Urinary bladder (tissue), 4 donors: Measurements from ENCODE around the gene ZNF608. TPM values are rescaled to one million over a fixed set of nuclear protein-coding genes. Genes with fewer than 3 reads are reported as not detected.

Experiments
- DNase-seq: peaks from one replicate; pipeline ENCODE4 v3.0.0-alpha.2; 2015; ENCODE audit errors: extremely low spot score
- H3K27ac ChIP-seq: one replicate; pipeline ENCODE4 v1.5.1; 2013; ENCODE audit warnings: low read depth, mild to moderate bottlenecking, moderate library complexity
- H3K36me3 ChIP-seq: one replicate; pipeline ENCODE4 v1.6.1; 2013; ENCODE audit warnings: mild to moderate bottlenecking, moderate library complexity; ENCODE audit not compliant: insufficient read depth
- H3K4me1 ChIP-seq: one replicate; pipeline ENCODE4 v1.6.1; 2013; ENCODE audit warnings: mild to moderate bottlenecking, moderate library complexity; ENCODE audit not compliant: insufficient read depth
- H3K4me3 ChIP-seq: one replicate; pipeline ENCODE4 v1.5.1; 2013; ENCODE audit warnings: low read depth, low read length
- WGBS: extraction: QIAGEN DNeasy Blood & Tissue Kit; methylation state at CpG from one replicate; pipeline ENCODE4 v1.1.7; 2013; 5-methylcytosine and 5-hydroxymethylcytosine counted together
- polyA plus RNA-seq: library from polyadenylated mRNA; stranded (reverse); fragments of 200-250 nt; gene quantifications from one replicate; pipeline ENCODE4 v1.2.3, GENCODE V29; 2013
- total RNA-seq: library from RNA; depleted of rRNA; stranded (reverse); fragments of >200 nt; gene quantifications from one replicate; pipeline ENCODE4 v1.2.3, GENCODE V29; 2014
- donor health status: healthy with polysubstance abuse.
- donor health status: healthy.

Gene ZNF608
- total and polyA plus RNA-seq, 2 donors, result 5.1 to 23.7 TPM

GRCh38 chr5:124747791-124748686 lies 1.6 kb upstream of the ZNF608 start:
- DNase-seq, result no peak

GRCh38 chr5:124746916-124747790 lies 714 bp upstream of the ZNF608 start:
- 1% methylated on average over 32 of the region's 32 CpGs for WGBS
- H3K4me1 ChIP-seq, result no peaks in the 10 kb centered on the region
- H3K36me3 ChIP-seq, result no peaks in the 10 kb centered on the region
- peak overlapping the region; percentile 69 for H3K27ac ChIP-seq
- peak; percentile 94 for DNase-seq
- H3K4me3 ChIP-seq, result peak overlapping the region; percentile 46

More at GRCh38 chr5:124747791-124748686, 1.6 kb upstream of the ZNF608 start:
- Histone ChIP-seq H3K27ac (peak overlapping the region; percentile 78), H3K36me3 (no peaks in the 10 kb centered on the region), H3K4me3 (peak overlapping the region; percentile 46), H3K4me1 (no peaks in the 10 kb centered on the region)
- 1% methylated on average over 17 of the region's 17 CpGs for WGBS

GRCh38 chr5:124745007-124745927 lies 1.2 kb downstream of the ZNF608 start:
- no peak for DNase-seq
- no peaks in the 10 kb centered on the region for H3K36me3 ChIP-seq
- 62% methylated on average over 8 of the region's 8 CpGs for whole genome bisulfite sequencing
- H3K4me3 ChIP-seq, result peak overlapping the region; percentile 46
- no peak overlapping the region for H3K27ac ChIP-seq
- H3K4me1 ChIP-seq, result no peaks in the 10 kb centered on the region

- H3K36me3 ChIP-seq, result no peaks in the 10 kb centered on the region
- WGBS, result 35% methylated on average over 27 of the region's 27 CpGs
- H3K4me3 ChIP-seq, result peak overlapping the region; percentile 35
- no peak for DNase-seq
- H3K4me1 ChIP-seq, result no peaks in the 10 kb centered on the region
- H3K27ac ChIP-seq, result peak overlapping the region; percentile 28
Measured at GRCh38 chr5:124744170-124744971, 2.1 kb downstream of the ZNF608 start.

- 49% methylated on average over 5 of the region's 5 CpGs for WGBS
- DNase-seq, result no peak
- Histone ChIP-seq H3K27ac (peak overlapping the region; percentile 28), H3K4me1 (no peaks in the 10 kb centered on the region), H3K4me3 (peak overlapping the region; percentile 35), H3K36me3 (no peaks in the 10 kb centered on the region)
Measured at GRCh38 chr5:124743602-124744169, 2.8 kb downstream of the ZNF608 start.

GRCh38 chr5:124742983-124743601 lies 3.3 kb downstream of the ZNF608 start:
- WGBS, result 40% methylated on average over 8 of the region's 8 CpGs
- no peak overlapping the region for H3K27ac ChIP-seq
- no peak for DNase-seq
- no peaks in the 10 kb centered on the region for H3K4me1 ChIP-seq
- H3K4me3 ChIP-seq, result peak overlapping the region; percentile 35
- H3K36me3 ChIP-seq, result no peaks in the 10 kb centered on the region

GRCh38 chr5:124742521-124742920 lies 3.9 kb downstream of the ZNF608 start:
- Histone ChIP-seq H3K36me3 (no peaks in the 10 kb centered on the region), H3K4me3 (peak overlapping the region; percentile 19), H3K27ac (no peak overlapping the region), H3K4me1 (no peaks in the 10 kb centered on the region)
- WGBS, result 83% methylated on average over 4 of the region's 4 CpGs
- DNase-seq, result no peak

- DNase-seq, result no peak
- Histone ChIP-seq H3K4me3 (no peak overlapping the region), H3K4me1 (no peaks in the 10 kb centered on the region), H3K36me3 (no peaks in the 10 kb centered on the region), H3K27ac (no peak overlapping the region)
- WGBS, result 62% methylated on average over 4 of the region's 4 CpGs
Measured at GRCh38 chr5:124741711-124742496, 4.5 kb downstream of the ZNF608 start.

GRCh38 chr5:124740991-124741583 lies 5.4 kb downstream of the ZNF608 start:
- Histone ChIP-seq H3K4me3 (no peak overlapping the region), H3K36me3 (no peaks in the 10 kb centered on the region), H3K27ac (no peak overlapping the region), H3K4me1 (no peaks in the 10 kb centered on the region)
- DNase-seq, result no peak
- 72% methylated on average over 4 of the region's 4 CpGs for WGBS

- no peaks in the 10 kb centered on the region for H3K4me1 ChIP-seq
- no peak overlapping the region for H3K27ac ChIP-seq
- H3K4me3 ChIP-seq, result no peak overlapping the region
- no peaks in the 10 kb centered on the region for H3K36me3 ChIP-seq
- 91% methylated on average over 4 of the region's 4 CpGs for WGBS
- DNase-seq, result no peak
Measured at GRCh38 chr5:124740071-124740470, 6.4 kb downstream of the ZNF608 start.

GRCh38 chr5:124739634-124740025 lies 6.8 kb downstream of the ZNF608 start:
- no peak for DNase-seq
- Histone ChIP-seq H3K27ac (no peak overlapping the region), H3K36me3 (no peaks in the 10 kb centered on the region), H3K4me3 (no peak overlapping the region), H3K4me1 (no peaks in the 10 kb centered on the region)
- WGBS, result 92% methylated on average over 9 of the region's 9 CpGs
